ENCODE results near the gene KIF15. TPM values are rescaled to one million over a fixed set of nuclear protein-coding genes. Genes with fewer than 3 reads are reported as not detected.

KIF15 gene
- polyA plus RNA-seq, 3 donors = 0.15 to 0.16 TPM; not detected in 1

GRCh38 chr3:44887101-44887500, 125.5 kb downstream of the KIF15 start:
- Histone ChIP-seq H2AFZ (ENCODE audit: insufficient read depth, low read depth, low read length, poor library complexity, severe bottlenecking) (no peak overlapping the region), H3K27ac (ENCODE audit: low read depth in 1 of 2, low read length in 2 of 2) (no peak overlapping the region), H3K4me3 (replicated peaks in 1 of 3; ENCODE audit: low read depth in 2 of 3, low read length in 3 of 3) (no peak overlapping the region), H3K9ac (ENCODE audit: insufficient read depth, low read length, poor library complexity, severe bottlenecking) (no peak overlapping the region), H4K20me1 (ENCODE audit: insufficient read depth, low read length) (no peaks in the 10 kb centered on the region), H3K9me3 (replicated peaks in 1 of 2; ENCODE audit: control insufficient read depth in 1 of 2, insufficient read depth in 1 of 2, low read length in 2 of 2) (no peaks in the 10 kb centered on the region), H3K4me1 (ENCODE audit: control insufficient read depth in 1 of 2, insufficient read depth in 2 of 2, low read length in 2 of 2) (no peaks in the 10 kb centered on the region), H3K36me3 (replicated peaks in 1 of 2; ENCODE audit: control insufficient read depth in 1 of 2, insufficient read depth in 2 of 2, low read length in 2 of 2) (no peaks in the 10 kb centered on the region), H3K4me2 (replicated peaks; ENCODE audit: extremely low read depth, low read length, poor library complexity, severe bottlenecking) (no peak overlapping the region), H3K27me3 (ENCODE audit: control insufficient read depth in 2 of 2, insufficient read depth in 2 of 2, low read length in 2 of 2) (no peaks in the 10 kb centered on the region), H3K79me2 (ENCODE audit: insufficient read depth, low read length) (no peaks in the 10 kb centered on the region)
- intact Hi-C loops (cut with micrococcal nuclease) = no loop called here
- Mint-ChIP-seq H3K9me3 (peaks cover 0 to 10% (median 4%) of the 10 kb centered on the region in 7 donors), H3K27ac (no peak overlapping the region), H3K27me3 (ENCODE audit: low read depth in 3 of 3) (peaks cover 3% of the 10 kb centered on the region in 3 donors), H3K4me1 (peaks cover 5% of the 10 kb centered on the region), H3K4me3 (no peak overlapping the region), H3K36me3 (no peaks in the 10 kb centered on the region)
- no peak for TF ChIP-seq CTCF (IDR thresholded peaks at IDR 0.05)
- no peak for DNase-seq
- 91% methylated on average over 6 of the region's 7 CpGs for WGBS (ENCODE audit: insufficient coverage)

- Mint-ChIP-seq H3K36me3 (no peaks in the 10 kb centered on the region), H3K27ac (no peak overlapping the region), H3K4me3 (no peak overlapping the region), H3K4me1 (peaks cover 5% of the 10 kb centered on the region), H3K9me3 (peaks cover 0 to 2% (median 0%) of the 10 kb centered on the region in 7 donors), H3K27me3 (ENCODE audit: low read depth in 3 of 3) (peaks cover 0 to 3% (median 0%) of the 10 kb centered on the region in 3 donors)
- Histone ChIP-seq H3K4me3 (replicated peaks in 1 of 3; ENCODE audit: low read depth in 2 of 3, low read length in 3 of 3) (no peak overlapping the region), H2AFZ (ENCODE audit: insufficient read depth, low read depth, low read length, poor library complexity, severe bottlenecking) (no peak overlapping the region), H3K27me3 (ENCODE audit: control insufficient read depth in 2 of 2, insufficient read depth in 2 of 2, low read length in 2 of 2) (no peaks in the 10 kb centered on the region), H3K4me1 (ENCODE audit: control insufficient read depth in 1 of 2, insufficient read depth in 2 of 2, low read length in 2 of 2) (no peaks in the 10 kb centered on the region), H3K9ac (ENCODE audit: insufficient read depth, low read length, poor library complexity, severe bottlenecking) (no peak overlapping the region), H4K20me1 (ENCODE audit: insufficient read depth, low read length) (no peaks in the 10 kb centered on the region), H3K79me2 (ENCODE audit: insufficient read depth, low read length) (no peaks in the 10 kb centered on the region), H3K27ac (ENCODE audit: low read depth in 1 of 2, low read length in 2 of 2) (no peak overlapping the region), H3K9me3 (replicated peaks in 1 of 2; ENCODE audit: control insufficient read depth in 1 of 2, insufficient read depth in 1 of 2, low read length in 2 of 2) (no peaks in the 10 kb centered on the region), H3K4me2 (replicated peaks; ENCODE audit: extremely low read depth, low read length, poor library complexity, severe bottlenecking) (no peak overlapping the region), H3K36me3 (replicated peaks in 1 of 2; ENCODE audit: control insufficient read depth in 1 of 2, insufficient read depth in 2 of 2, low read length in 2 of 2) (no peaks in the 10 kb centered on the region)
- intact Hi-C loops (cut with micrococcal nuclease) = no loop called here
- WGBS (ENCODE audit: insufficient coverage) = 100% methylated on average over 2 of the region's 3 CpGs
- no peak for TF ChIP-seq CTCF (IDR thresholded peaks at IDR 0.05)
- DNase-seq = no peak
Observed at GRCh38 chr3:44890258-44890657, 128.7 kb downstream of the KIF15 start.
